Endothelial cell of umbilical vein (primary cell): ENCODE measurements around the gene SDHB. TPM values are rescaled to one million over a fixed set of nuclear protein-coding genes. Genes with fewer than 3 reads are reported as not detected.

Experiments
- BruUV-seq: library from RNA; stranded (reverse); fragments of 400-500 nt; replicated peaks from 2 replicates; lab custom pipeline; 2021; lab: Mats Ljungman, UMichigan
- CTCF ChIA-PET: fragments of 300-600, 350-600 bp; sonication (Branson Sonifier 250); formaldehyde crosslinking; loops from one replicate; lab custom pipeline; 2021; ENCODE audit warnings: antibody characterized with exemption, inconsistent platforms; lab: Charles Lee
- POLR2A ChIA-PET: fragments of 300-600, 350-600 bp; sonication (Branson Sonifier 250); formaldehyde crosslinking; loops from one replicate; lab custom pipeline; 2021; ENCODE audit warnings: antibody characterized with exemption, inconsistent platforms; lab: Charles Lee
- DNase-seq: peaks from one replicate; pipeline ENCODE4 v3.0.0-alpha.2; 2011; ENCODE audit warnings: low read depth, low spot score
- FAIRE-seq: peaks from 2 replicates; lab custom pipeline; 2011; peaks lifted over from hg19 to GRCh38; lab: Jason Lieb, UNC
- H2AFZ ChIP-seq: 2 replicates; pipeline ENCODE4 v1.6.0; 2012; ENCODE audit warnings: low read depth, low read length, control low read depth, inconsistent platforms
- H3K27ac ChIP-seq: 2 replicates; pipeline ENCODE4 v1.5.1; 2011; ENCODE audit warnings: low read depth, mild to moderate bottlenecking, control low read depth, low read length, moderate library complexity; ENCODE audit not compliant: insufficient read depth
- H3K27me3 ChIP-seq, 2 experiments: 2 replicates each; pipeline versions ENCODE4 v1.6.0 to v1.6.1; 2011; ENCODE audit warnings: low read length in 2 of 2, mixed read lengths in 1 of 2; ENCODE audit not compliant: control insufficient read depth in 2 of 2, insufficient read depth in 2 of 2
- H3K36me3 ChIP-seq, 2 experiments: 2 replicates in 1 of 2; 3 replicates in 1 of 2; pipeline ENCODE4 v1.5.1; 2011; ENCODE audit warnings: low read length in 2 of 2, mild to moderate bottlenecking in 1 of 2, moderate library complexity in 1 of 2; ENCODE audit not compliant: control insufficient read depth in 2 of 2, insufficient read depth in 2 of 2; ENCODE audit errors: extremely low read depth in 1 of 2
- H3K4me1 ChIP-seq: 3 replicates; pipeline ENCODE4 v1.5.1; 2011; ENCODE audit warnings: mild to moderate bottlenecking, low read length; ENCODE audit not compliant: control insufficient read depth, insufficient read depth; ENCODE audit errors: extremely low read depth
- H3K4me2 ChIP-seq: 2 replicates; pipeline ENCODE4 v1.6.1; 2011; ENCODE audit warnings: low read length, control low read depth, mixed read lengths; ENCODE audit not compliant: insufficient read depth
- H3K4me3 ChIP-seq, 3 experiments: fragments of 200-600 bp in 1 of 3; sonication (generic), shearing (Covaris generic) in 1 of 3; replicated peaks in 1 of 3; 2 replicates each; pipeline ENCODE4 v1.5.1; 2011 to 2016; ENCODE audit warnings: control low read depth in 3 of 3, low read length in 3 of 3, mild to moderate bottlenecking in 2 of 3, inconsistent platforms in 1 of 3, low read depth in 1 of 3, moderate library complexity in 1 of 3; ENCODE audit not compliant: insufficient read depth in 1 of 3
- H3K79me2 ChIP-seq: 2 replicates; pipeline ENCODE4 v1.6.0; 2012; ENCODE audit warnings: low read length, inconsistent platforms; ENCODE audit not compliant: control insufficient read depth, insufficient read depth
- H3K9ac ChIP-seq: replicated peaks from 2 replicates; pipeline ENCODE3; 2011; ENCODE audit warnings: low read length, control low read depth; ENCODE audit not compliant: insufficient read depth; ENCODE audit errors: extremely low read depth
- H3K9me1 ChIP-seq: replicated peaks from 3 replicates; pipeline ENCODE4 v1.6.0; 2011; ENCODE audit warnings: mild to moderate bottlenecking, low read length; ENCODE audit not compliant: control insufficient read depth, insufficient read depth; ENCODE audit errors: extremely low read depth
- H3K9me3 ChIP-seq: replicated peaks from 2 replicates; pipeline ENCODE4 v1.5.1; 2012; ENCODE audit warnings: low read length, inconsistent platforms; ENCODE audit not compliant: control insufficient read depth, insufficient read depth
- H4K20me1 ChIP-seq: replicated peaks from 2 replicates; pipeline ENCODE3; 2011; ENCODE audit warnings: mild to moderate bottlenecking, low read length; ENCODE audit not compliant: control insufficient read depth, insufficient read depth; ENCODE audit errors: extremely low read depth
- FOS ChIP-seq: IDR thresholded peaks from 2 replicates; pipeline ENCODE4 v1.6.1; 2011; ENCODE audit warnings: mild to moderate bottlenecking, low read length, moderate library complexity, borderline replicate concordance; ENCODE audit not compliant: insufficient read depth
- GATA2 ChIP-seq: IDR thresholded peaks from 2 replicates; pipeline ENCODE4 v1.7.0; 2011; ENCODE audit warnings: low read depth, mild to moderate bottlenecking, moderate library complexity, mixed read lengths, low read length; ENCODE audit not compliant: insufficient read length, insufficient read depth
- JUN ChIP-seq: IDR thresholded peaks from 2 replicates; pipeline ENCODE4 v1.6.1; 2011; ENCODE audit warnings: borderline replicate concordance, low read depth; ENCODE audit not compliant: insufficient read length, insufficient read depth
- MYC ChIP-seq: IDR thresholded peaks from one replicate; pipeline ENCODE4 v1.6.1; 2011; ENCODE audit warnings: mild to moderate bottlenecking, low read depth, low read length
- POLR2AphosphoS5 ChIP-seq: IDR thresholded peaks from 2 replicates; pipeline ENCODE4 v1.6.1; 2012; ENCODE audit warnings: low read depth, mild to moderate bottlenecking, control low read depth, low read length, moderate library complexity; ENCODE audit not compliant: insufficient read depth
- dilution Hi-C: fragments of 300-500 bp; cut with MboI; formaldehyde crosslinking; loops from one replicate; pipeline ENCODE4 v1.15.0; 2019; ENCODE audit warnings: low sequenced_read_pairs; ENCODE audit not compliant: extremely low pct_ligation_motif_present
- intact Hi-C: fragments of 100-400 bp; cut with micrococcal nuclease; formaldehyde crosslinking; loops from one replicate; pipeline ENCODE4 v1.10.0; 2022
- polyA plus RNA-seq, 4 experiments: library from polyadenylated mRNA; depleted of rRNA in 3 of 4; stranded (reverse) in 3 of 4; unstranded in 1 of 4; fragments of >200 nt; gene quantifications; 2 replicates each; pipeline versions ENCODE4 v1.2.1 to v1.2.3, GENCODE V29; 2011 to 2012; ENCODE audit warnings: missing spikeins in 1 of 4
- total RNA-seq: library from RNA; stranded (reverse); gene quantifications from 2 replicates; pipeline ENCODE4 v1.2.3, GENCODE V29; 2021
- TF ChIP-seq, protein P1 (sequence below): IDR thresholded peaks from 2 replicates; pipeline ENCODE4 v1.6.1; 2011; ENCODE audit not compliant: insufficient read depth, insufficient read length

SDHB gene
- total and polyA plus RNA-seq, 2 donors (not counting 3 experiments of a cell fraction or from before 2014, with no cell fraction given): 96.2 to 98.1 TPM

DNA sequence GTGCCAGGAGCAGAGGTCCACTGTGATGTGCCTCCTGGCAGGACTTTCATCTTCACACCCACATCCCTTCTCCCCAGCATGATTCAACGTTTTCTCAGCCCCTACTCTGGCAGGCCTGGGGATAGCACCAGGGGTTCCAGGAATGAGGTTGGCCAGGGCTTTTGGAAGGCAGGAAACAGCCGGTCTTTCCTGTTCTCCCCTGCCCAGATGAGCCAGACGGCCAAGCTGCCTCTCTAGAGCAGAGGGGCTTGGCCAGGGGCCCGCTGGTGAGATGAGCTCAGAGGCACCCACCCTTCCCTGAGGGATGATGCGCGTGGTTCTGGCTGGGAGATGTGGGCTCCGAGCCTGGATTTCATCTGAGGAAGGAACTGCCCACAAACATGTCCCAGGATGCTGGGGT lies 69.1 kb downstream of the SDHB start:
- Histone ChIP-seq H3K4me1 (peaks cover 16% of the 10 kb centered on the region), H3K9ac (no peak overlapping the region), H2AFZ (no peak overlapping the region), H3K27ac (peak overlapping the region; percentile 26), H4K20me1 (no peaks in the 10 kb centered on the region), H3K27me3 (no peaks in the 10 kb centered on the region), H3K9me1 (no peaks in the 10 kb centered on the region), H3K4me2 (no peak overlapping the region), H3K79me2 (no peaks in the 10 kb centered on the region), H3K9me3 (no peaks in the 10 kb centered on the region), H3K4me3 (no peak overlapping the region), H3K36me3 (peaks cover 0 to 13% of the 10 kb centered on the region in 2 experiments)
- no peak for TF ChIP-seq MYC
- TF ChIP-seq FOS: peak; percentile 50
- TF ChIP-seq POLR2AphosphoS5: peak; percentile 35
- TF ChIP-seq, protein P1, sequence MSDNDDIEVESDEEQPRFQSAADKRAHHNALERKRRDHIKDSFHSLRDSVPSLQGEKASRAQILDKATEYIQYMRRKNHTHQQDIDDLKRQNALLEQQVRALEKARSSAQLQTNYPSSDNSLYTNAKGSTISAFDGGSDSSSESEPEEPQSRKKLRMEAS: no peak
- intact Hi-C loops (loop anchor here (1.0 to 2.0 kb wide), 3 partner anchors 17 to 26 kb away; partner anchors contain the start of gene ATP13A2), dilution Hi-C loops (no loop called here)
- POLR2A ChIA-PET: interaction anchor here (1.2 to 1.4 kb wide), 2 partner anchors 10 to 17 kb away, joined by 4 to 8 read pairs; no protein-coding TSS in a partner anchor
- no TSS peak for BruUV-seq
- FAIRE-seq (peak; percentile 94), DNase-seq (peak; percentile 93)
- CTCF ChIA-PET: interaction anchor here (0.5 to 2.7 kb wide), 11 partner anchors 12 to 33 kb away, joined by 3 to 16 read pairs (median 7); no protein-coding TSS in a partner anchor

DNA sequence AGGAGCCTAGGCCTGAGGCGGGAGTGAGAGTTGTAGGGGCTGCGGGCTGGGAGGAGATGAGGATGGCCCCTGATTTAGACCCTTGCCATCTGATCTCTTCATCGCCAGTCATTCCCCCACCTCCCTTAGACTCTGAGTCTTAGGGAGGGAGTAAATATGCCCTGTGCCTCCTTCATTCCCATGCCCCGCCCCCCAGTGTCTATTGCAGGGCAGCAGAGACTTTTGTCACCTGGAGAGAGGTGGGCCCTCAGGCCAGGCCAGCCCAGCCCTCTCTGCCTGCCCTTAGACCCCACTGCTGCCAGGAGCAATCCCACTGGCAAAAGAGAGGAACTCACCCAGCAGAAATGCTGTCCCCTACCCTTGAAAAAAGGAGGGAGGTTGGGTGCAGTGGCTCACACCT lies 70.2 kb downstream of the SDHB start:
- Histone ChIP-seq H2AFZ (no peak overlapping the region), H3K79me2 (no peaks in the 10 kb centered on the region), H3K4me3 (no peak overlapping the region), H3K27me3 (no peaks in the 10 kb centered on the region), H3K9ac (no peak overlapping the region), H3K9me1 (no peaks in the 10 kb centered on the region), H3K9me3 (no peaks in the 10 kb centered on the region), H3K4me2 (no peak overlapping the region), H4K20me1 (no peaks in the 10 kb centered on the region), H3K4me1 (peaks cover 24% of the 10 kb centered on the region), H3K27ac (no peak overlapping the region), H3K36me3 (peaks cover 0 to 9% of the 10 kb centered on the region in 2 experiments)
- DNase-seq (no peak), FAIRE-seq (no peak)
- POLR2A ChIA-PET: no interaction called here
- CTCF ChIA-PET: interaction anchor here (1.6 to 2.7 kb wide), 4 partner anchors 16 to 32 kb away, joined by 5 to 8 read pairs (median 7); no protein-coding TSS in a partner anchor
- TF ChIP-seq GATA2 (no peak), POLR2AphosphoS5 (no peak), JUN (no peak)
- TF ChIP-seq, protein P1: no peak
- dilution Hi-C loops: no loop called here
- intact Hi-C loops: loop anchor here (1.0 to 2.0 kb wide), 3 partner anchors 16 to 27 kb away; partner anchors contain the start of gene ATP13A2
- no TSS peak for BruUV-seq
